Gastroesophageal sphincter (tissue), 4 donors: ENCODE measurements around the gene SHPK. TPM values are rescaled to one million over a fixed set of nuclear protein-coding genes. Genes with fewer than 3 reads are reported as not detected.
A peak's percentile ranks its signal among the peaks of the same experiment; 100 is the strongest.
"Not testable (repeated sequence)": the region's sequence is repeated elsewhere in the genome, so short reads cannot be mapped to it uniquely, and the experiment has no call there.

Experiments
- ATAC-seq: fragments of 150-250 bp; one replicate; pipeline ENCODE4 v1.9.1; 2016; ENCODE audit warnings: mild to moderate bottlenecking, moderate library complexity
- H3K27ac ChIP-seq, 4 donors: fragments of 200-600 bp; sonication (generic) in 3 of 4; 1 replicate in 3 of 4; 2 replicates in 1 of 4; pipeline ENCODE4 v1.5.1; 2016 to 2019
- H3K27me3 ChIP-seq: fragments of 200-600 bp; sonication (generic); one replicate; pipeline ENCODE4 v1.5.1; 2019
- H3K36me3 ChIP-seq, 2 donors: fragments of 200-600 bp; sonication (generic); one replicate each; pipeline ENCODE4 v1.5.1; 2019; ENCODE audit warnings: control low read depth in 1 of 2
- H3K4me1 ChIP-seq, 3 donors: fragments of 200-600 bp; sonication (generic); 1 replicate in 2 of 3; 2 replicates in 1 of 3; pipeline ENCODE4 v1.5.1; 2016 to 2019; ENCODE audit warnings: control low read depth in 2 of 3
- H3K4me3 ChIP-seq, 2 donors: fragments of 200-600 bp; sonication (generic); one replicate each; pipeline ENCODE4 v1.5.1; 2019; ENCODE audit warnings: mild to moderate bottlenecking in 1 of 2, moderate library complexity in 1 of 2
- H3K9me3 ChIP-seq, 3 donors: fragments of 200-600 bp; sonication (generic); one replicate each; pipeline ENCODE4 v1.5.1; 2017 to 2019; ENCODE audit warnings: control low read depth in 2 of 3
- EP300 ChIP-seq: sonication (generic); formaldehyde crosslinking; IDR thresholded peaks from one replicate; pipeline ENCODE4 v1.6.1; 2017; ENCODE audit warnings: antibody characterized with exemption, mild to moderate bottlenecking
- POLR2A ChIP-seq, 2 donors: fragments of 450-650 bp; IDR thresholded peaks; one replicate each; pipeline ENCODE4 v1.6.1; 2017; ENCODE audit warnings: antibody characterized with exemption in 2 of 2, mild to moderate bottlenecking in 2 of 2, moderate library complexity in 1 of 2
- POLR2AphosphoS5 ChIP-seq: sonication (generic); formaldehyde crosslinking; IDR thresholded peaks from one replicate; pipeline ENCODE4 v1.6.1; 2017; ENCODE audit warnings: antibody characterized with exemption
- WGBS, 2 donors: methylation state at CpG; one replicate each; pipeline ENCODE4 v1.1.5; 2018; ENCODE audit warnings: low coverage in 1 of 2; 5-methylcytosine and 5-hydroxymethylcytosine counted together
- total RNA-seq, 4 donors: library from RNA; depleted of rRNA; stranded (reverse); fragments of >200 nt; gene quantifications; one replicate each; pipeline ENCODE4 v1.1.0, GENCODE V29; 2016
- TF ChIP-seq, protein P1 (sequence below), 4 experiments: fragments of 200-600 bp in 2 of 4; fragments of 450-650 bp in 2 of 4; sonication (generic) in 1 of 4; IDR thresholded peaks; one replicate each; pipeline ENCODE4 v1.5.1; 2017 to 2019; ENCODE audit warnings: antibody characterized with exemption in 4 of 4, mild to moderate bottlenecking in 2 of 4, moderate library complexity in 2 of 4

Gene SHPK
- total RNA-seq, 4 donors from 2014 or later, result 5.9 to 11.1 (median 9.8) TPM

DNA sequence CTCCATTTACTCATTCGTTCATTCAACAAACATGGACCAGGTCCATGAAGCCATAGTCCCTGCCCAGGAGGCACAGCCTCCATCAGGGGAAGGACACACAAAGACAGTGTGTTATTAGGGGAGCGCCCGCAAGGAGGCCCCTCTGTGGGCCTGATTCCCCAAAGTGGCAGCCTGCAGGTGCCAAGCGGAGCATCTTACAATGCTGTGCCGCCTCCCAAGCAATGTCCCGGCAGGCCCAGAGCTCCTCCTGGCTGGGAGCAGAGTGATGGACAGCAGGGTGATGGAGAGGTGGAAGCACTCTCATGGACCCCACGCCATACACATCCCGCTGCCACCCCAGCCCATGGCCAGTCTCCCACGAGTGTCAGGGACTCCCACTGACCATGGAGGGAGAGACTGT is 52.6 kb downstream of the SHPK start:
- ATAC-seq, result no peak
- H3K4me1 ChIP-seq, result no peaks in the 10 kb centered on the region
- no peaks in the 10 kb centered on the region for H3K9me3 ChIP-seq
- no peak overlapping the region for H3K27ac ChIP-seq
- H3K4me3 ChIP-seq, result no peak overlapping the region
- WGBS, 2 donors, result 100% methylated on average over 1 of the region's 9 CpGs; no CpG with 5 or more reads in 1 of the 2 donors
- no peaks in the 10 kb centered on the region for H3K27me3 ChIP-seq
- peaks cover 0 to 82% of the 10 kb centered on the region in 2 donors for H3K36me3 ChIP-seq
- TF ChIP-seq POLR2AphosphoS5, result no peak
- TF ChIP-seq EP300, result no peak
- TF ChIP-seq, protein P1, sequence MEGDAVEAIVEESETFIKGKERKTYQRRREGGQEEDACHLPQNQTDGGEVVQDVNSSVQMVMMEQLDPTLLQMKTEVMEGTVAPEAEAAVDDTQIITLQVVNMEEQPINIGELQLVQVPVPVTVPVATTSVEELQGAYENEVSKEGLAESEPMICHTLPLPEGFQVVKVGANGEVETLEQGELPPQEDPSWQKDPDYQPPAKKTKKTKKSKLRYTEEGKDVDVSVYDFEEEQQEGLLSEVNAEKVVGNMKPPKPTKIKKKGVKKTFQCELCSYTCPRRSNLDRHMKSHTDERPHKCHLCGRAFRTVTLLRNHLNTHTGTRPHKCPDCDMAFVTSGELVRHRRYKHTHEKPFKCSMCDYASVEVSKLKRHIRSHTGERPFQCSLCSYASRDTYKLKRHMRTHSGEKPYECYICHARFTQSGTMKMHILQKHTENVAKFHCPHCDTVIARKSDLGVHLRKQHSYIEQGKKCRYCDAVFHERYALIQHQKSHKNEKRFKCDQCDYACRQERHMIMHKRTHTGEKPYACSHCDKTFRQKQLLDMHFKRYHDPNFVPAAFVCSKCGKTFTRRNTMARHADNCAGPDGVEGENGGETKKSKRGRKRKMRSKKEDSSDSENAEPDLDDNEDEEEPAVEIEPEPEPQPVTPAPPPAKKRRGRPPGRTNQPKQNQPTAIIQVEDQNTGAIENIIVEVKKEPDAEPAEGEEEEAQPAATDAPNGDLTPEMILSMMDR (IDR thresholded peaks at IDR 0.05), result no peak
- no peak for TF ChIP-seq POLR2A (IDR thresholded peaks at IDR 0.05)

DNA sequence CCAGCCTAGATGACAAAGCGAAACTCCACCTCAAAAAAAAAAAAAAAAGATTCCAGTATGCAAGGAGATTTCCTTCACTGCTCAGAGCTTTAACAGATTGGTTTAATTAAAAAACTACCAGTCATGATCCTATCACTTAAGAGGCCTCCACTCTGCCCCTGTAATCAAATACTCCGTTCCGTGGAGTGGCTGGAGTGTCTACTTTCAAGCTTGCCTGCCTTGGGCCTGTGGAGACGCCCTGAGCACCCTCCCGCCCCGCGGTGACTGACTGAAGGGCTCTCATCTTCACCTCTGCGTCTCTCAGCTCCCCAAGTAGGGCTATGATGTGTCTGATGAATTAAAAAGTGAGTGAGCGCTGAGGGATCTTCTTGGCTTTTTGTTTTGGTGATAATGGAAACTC is 53.1 kb downstream of the SHPK start:
- Histone ChIP-seq H3K27ac (no peak overlapping the region), H3K9me3 (no peaks in the 10 kb centered on the region), H3K4me1 (no peaks in the 10 kb centered on the region), H3K4me3 (no peak overlapping the region), H3K27me3 (no peaks in the 10 kb centered on the region), H3K36me3 (peaks cover 0 to 78% of the 10 kb centered on the region in 2 donors)
- WGBS, 2 donors, result 76 to 89% methylated on average over 3 to 9 of the region's 9 CpGs
- TF ChIP-seq, protein P1 (IDR thresholded peaks at IDR 0.05), result no peak
- TF ChIP-seq EP300 (no peak), POLR2A (IDR thresholded peaks at IDR 0.05) (no peak), POLR2AphosphoS5 (no peak)
- no peak for ATAC-seq

DNA sequence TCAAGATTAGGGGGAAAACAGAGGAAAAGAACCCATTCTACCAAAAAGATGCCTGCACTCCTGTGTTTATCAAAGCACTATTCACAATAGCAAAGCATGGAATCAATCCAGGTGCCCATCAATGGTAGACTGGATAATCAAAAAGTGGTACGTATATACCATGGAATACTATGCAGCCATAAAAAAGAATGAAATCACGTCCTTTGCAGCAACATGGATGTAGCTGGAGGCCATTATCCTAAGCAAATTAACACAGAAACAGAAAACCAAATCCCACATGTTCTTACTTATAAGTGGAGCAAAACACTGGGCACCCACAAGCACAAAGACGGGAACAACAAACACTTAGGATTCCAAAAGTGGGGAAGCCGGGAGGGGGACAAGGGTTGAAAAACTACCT is 57.4 kb downstream of the SHPK start:
- not testable (repeated sequence) for H3K4me3 ChIP-seq, H3K4me1 ChIP-seq, ATAC-seq, H3K27ac ChIP-seq, H3K9me3 ChIP-seq, H3K27me3 ChIP-seq
- peaks cover 0 to 63% of the 10 kb centered on the region in 2 donors for H3K36me3 ChIP-seq
- WGBS, 2 donors, result 67 to 81% methylated on average over 3 to 4 of the region's 4 CpGs

DNA sequence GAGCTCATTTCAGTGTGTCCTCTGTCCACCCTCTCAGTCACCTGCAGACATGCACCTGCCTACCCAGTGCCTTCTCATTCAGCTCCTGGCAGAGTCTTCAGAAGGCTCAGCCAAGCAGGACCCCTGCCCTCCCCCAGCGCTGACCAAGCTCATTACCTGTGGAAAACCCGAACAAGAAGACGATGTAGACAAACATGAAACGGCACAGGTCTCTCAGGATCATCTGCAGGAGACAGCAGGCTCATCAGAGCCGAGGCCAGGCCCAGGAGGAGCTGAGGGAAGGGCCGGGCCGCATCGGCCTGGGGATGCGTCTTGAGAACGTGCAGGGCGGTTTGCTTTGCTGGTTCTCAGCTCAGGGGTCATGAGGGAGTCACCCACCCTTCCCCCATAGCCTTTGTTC is 59.1 kb downstream of the SHPK start:
- H3K27me3 ChIP-seq, result no peaks in the 10 kb centered on the region
- H3K27ac ChIP-seq, result no peak overlapping the region
- H3K36me3 ChIP-seq, result peaks cover 0 to 68% of the 10 kb centered on the region in 2 donors
- ATAC-seq, result no peak
- WGBS, 2 donors, result 100% methylated on average over 1 of the region's 11 CpGs; no CpG with 5 or more reads in 1 of the 2 donors
- H3K4me3 ChIP-seq, result no peak overlapping the region
- no peak for TF ChIP-seq POLR2AphosphoS5
- TF ChIP-seq, protein P1 (IDR thresholded peaks at IDR 0.05), result no peak
- TF ChIP-seq EP300, result no peak
- TF ChIP-seq POLR2A (IDR thresholded peaks at IDR 0.05), result no peak
- H3K9me3 ChIP-seq, result no peaks in the 10 kb centered on the region
- H3K4me1 ChIP-seq, result no peaks in the 10 kb centered on the region

DNA sequence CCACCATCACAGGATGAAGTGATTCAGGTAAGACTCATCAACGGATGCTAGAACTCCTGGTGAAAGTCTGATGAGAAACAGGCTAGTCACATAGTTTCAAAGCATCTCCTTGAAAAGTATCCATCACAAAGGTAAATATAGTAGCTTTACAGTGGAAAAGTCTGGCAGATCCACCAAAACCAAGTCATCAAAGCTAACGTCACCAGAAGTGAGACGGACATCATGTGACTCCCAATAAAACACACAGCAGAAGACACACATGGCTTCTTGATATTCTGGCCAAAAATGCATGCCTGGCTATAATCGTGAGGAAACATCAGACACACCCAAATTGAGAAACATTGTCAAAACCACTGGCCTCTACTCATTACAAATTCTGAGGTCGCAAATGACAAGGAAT is 60.5 kb downstream of the SHPK start:
- no peak overlapping the region for H3K27ac ChIP-seq
- no peaks in the 10 kb centered on the region for H3K4me1 ChIP-seq
- H3K27me3 ChIP-seq, result no peaks in the 10 kb centered on the region
- TF ChIP-seq POLR2AphosphoS5 (no peak), POLR2A (IDR thresholded peaks at IDR 0.05) (no peak), EP300 (no peak)
- TF ChIP-seq, protein P1 (IDR thresholded peaks at IDR 0.05), result no peak
- WGBS, 2 donors, result 54 to 61% methylated on average over 5 of the region's 5 CpGs
- H3K36me3 ChIP-seq, result peaks cover 0 to 75% of the 10 kb centered on the region in 2 donors
- ATAC-seq, result peak; percentile 68
- H3K4me3 ChIP-seq, result no peak overlapping the region
- no peaks in the 10 kb centered on the region for H3K9me3 ChIP-seq
